Transverse colon (tissue), 4 donors: Measurements from ENCODE around the gene GTPBP2. TPM values are rescaled to one million over a fixed set of nuclear protein-coding genes. Genes with fewer than 3 reads are reported as not detected.

Experiments
- DNase-seq: peaks from one replicate; pipeline ENCODE4 v3.0.0-alpha.2; 2019
- H3K27ac ChIP-seq, 4 donors: fragments of 200-600 bp; sonication (generic); 2 replicates each; pipeline ENCODE4 v1.5.1; 2016 to 2018; ENCODE audit warnings: inconsistent platforms in 4 of 4
- H3K27me3 ChIP-seq: fragments of 200-600 bp; sonication (generic); 2 replicates; pipeline ENCODE4 v1.5.1; 2017; ENCODE audit warnings: inconsistent platforms
- H3K36me3 ChIP-seq, 4 donors: fragments of 200-600 bp; sonication (generic); 2 replicates each; pipeline ENCODE4 v1.5.1; 2017 to 2019; ENCODE audit warnings: inconsistent platforms in 4 of 4
- H3K4me1 ChIP-seq, 4 donors: fragments of 200-600 bp; sonication (generic); 2 replicates each; pipeline ENCODE4 v1.5.1; 2017 to 2020; ENCODE audit warnings: inconsistent platforms in 4 of 4
- H3K4me3 ChIP-seq, 4 donors: fragments of 200-600 bp; sonication (generic); 1 replicate in 1 of 4; 2 replicates in 3 of 4; pipeline versions ENCODE4 v1.5.1 to v1.6.1; 2017 to 2019; ENCODE audit warnings: inconsistent platforms in 4 of 4
- H3K9me3 ChIP-seq, 2 donors: fragments of 200-600 bp; sonication (generic); 2 replicates each; pipeline ENCODE4 v1.5.1; 2017 to 2019; ENCODE audit warnings: inconsistent platforms in 2 of 2
- CTCF ChIP-seq, 5 experiments: fragments of 200-600 bp in 3 of 5; fragments of 450-650 bp in 2 of 5; sonication (generic) in 3 of 5; IDR thresholded peaks; 1 replicate in 2 of 5; 2 replicates in 3 of 5; pipeline ENCODE4 v1.5.1; 2016 to 2017; ENCODE audit warnings: antibody characterized with exemption in 5 of 5, inconsistent platforms in 3 of 5, mild to moderate bottlenecking in 2 of 5, moderate library complexity in 1 of 5
- EP300 ChIP-seq: sonication (generic); formaldehyde crosslinking; IDR thresholded peaks from one replicate; pipeline ENCODE4 v1.6.1; 2017; ENCODE audit warnings: antibody characterized with exemption, low read depth
- POLR2A ChIP-seq: fragments of 450-650 bp; IDR thresholded peaks from one replicate; pipeline ENCODE4 v1.6.1; 2016; ENCODE audit warnings: antibody characterized with exemption, mild to moderate bottlenecking, moderate library complexity
- POLR2AphosphoS5 ChIP-seq, 3 donors: sonication (generic); formaldehyde crosslinking; IDR thresholded peaks; one replicate each; pipeline ENCODE4 v1.6.1; 2016; ENCODE audit warnings: antibody characterized with exemption in 3 of 3
- WGBS, 2 donors: methylation state at CpG; one replicate each; pipeline ENCODE4 v1.1.5; 2018; ENCODE audit warnings: low coverage in 1 of 2; 5-methylcytosine and 5-hydroxymethylcytosine counted together
- in situ Hi-C, 4 donors: fragments of 200-750 bp; cut with MboI; loops; one replicate each; pipeline versions ENCODE4 v1.15.0 to v1.15.1; 2017; ENCODE audit warnings: low sequenced_read_pairs in 3 of 4, low pct_ligation_motif_present in 1 of 4, low pct_unique_long_range_greater_than_20kb in 1 of 4
- intact Hi-C: fragments of 100-400 bp; cut with DNase I; formaldehyde crosslinking; loops from one replicate; pipeline ENCODE4 v1.15.1; 2023; ENCODE audit warnings: low total_unique reads
- total RNA-seq, 4 donors: library from RNA; depleted of rRNA; stranded (reverse); fragments of >200 nt; gene quantifications; one replicate each; pipeline ENCODE4 v1.1.0, GENCODE V29; 2016

The GTPBP2 gene
- total RNA-seq, 4 donors from 2014 or later = 83.7 to 115 (median 86.8) TPM

- TF ChIP-seq POLR2AphosphoS5 (IDR thresholded peaks at IDR 0.05) (no peak), CTCF (IDR thresholded peaks at IDR 0.05) (no peak), POLR2A (no peak), EP300 (no peak)
- no peak overlapping the region for H3K4me3 ChIP-seq
- H3K4me1 ChIP-seq = peaks cover 12 to 56% (median 37%) of the 10 kb centered on the region in 4 donors
- peak overlapping the region; percentile 36 to 55 (median 40) for H3K27ac ChIP-seq
- no peaks in the 10 kb centered on the region for H3K27me3 ChIP-seq
- DNase-seq = no peak
- no peaks in the 10 kb centered on the region for H3K9me3 ChIP-seq
- in situ Hi-C loops = loop anchor here (10.0 to 25.0 kb wide), 4 partner anchors 93 to 418 kb away; partner anchors contain the start of gene VEGFA (in 2 of the 4)
- intact Hi-C loops = loop anchor here (5.0 kb wide), 2 partner anchors 88 to 408 kb away; no protein-coding TSS in a partner anchor
- 61% methylated on average over 14 of the region's 15 CpGs; no CpG with 5 or more reads in 1 of the 2 donors for WGBS, 2 donors
- H3K36me3 ChIP-seq = peaks cover 0 to 10% (median 6%) of the 10 kb centered on the region in 4 donors
These were observed 40.2 kb upstream of the GTPBP2 start for GRCh38 chr6:43669050-43669921.

GRCh38 chr6:43668151-43669028 lies 39.3 kb upstream of the GTPBP2 start:
- peak overlapping the region in 3 of 4 donors; percentile 39 to 55 (median 40) for H3K27ac ChIP-seq
- H3K4me3 ChIP-seq = no peak overlapping the region
- WGBS, 2 donors = 25% methylated on average over 17 of the region's 17 CpGs; no CpG with 5 or more reads in 1 of the 2 donors
- intact Hi-C loops (loop anchor here (5.0 kb wide), 2 partner anchors 89 to 409 kb away; no protein-coding TSS in a partner anchor), in situ Hi-C loops (loop anchor here (10.0 to 25.0 kb wide), 4 partner anchors 94 to 419 kb away; partner anchors contain the start of gene VEGFA (in 2 of the 4))
- DNase-seq = peak; percentile 70
- TF ChIP-seq EP300 = no peak
- peak; percentile 43 for TF ChIP-seq POLR2A
- peak; percentile 42 to 71 (median 53) for TF ChIP-seq CTCF (IDR thresholded peaks at IDR 0.05)
- TF ChIP-seq POLR2AphosphoS5 (IDR thresholded peaks at IDR 0.05) = peak in 1 of 3 donors; percentile 37
- H3K36me3 ChIP-seq = peaks cover 0 to 4% (median 2%) of the 10 kb centered on the region in 4 donors
- H3K27me3 ChIP-seq = no peaks in the 10 kb centered on the region
- H3K4me1 ChIP-seq = peaks cover 12 to 53% (median 37%) of the 10 kb centered on the region in 4 donors
- no peaks in the 10 kb centered on the region for H3K9me3 ChIP-seq

- Histone ChIP-seq H3K36me3 (peaks cover 0 to 4% (median 0%) of the 10 kb centered on the region in 4 donors), H3K4me1 (peaks cover 12 to 45% (median 33%) of the 10 kb centered on the region in 4 donors), H3K4me3 (peak overlapping the region in 1 of 4 donors; percentile 7), H3K27me3 (no peaks in the 10 kb centered on the region), H3K27ac (peak overlapping the region in 2 of 4 donors; percentile 39 to 40), H3K9me3 (no peaks in the 10 kb centered on the region)
- DNase-seq = peak; percentile 93
- in situ Hi-C loops = loop anchor here (10.0 to 25.0 kb wide), 4 partner anchors 95 to 420 kb away; partner anchors contain the start of gene VEGFA (in 2 of the 4)
- TF ChIP-seq POLR2A (peak; percentile 40), EP300 (no peak), POLR2AphosphoS5 (IDR thresholded peaks at IDR 0.05) (peak in 2 of 3 donors; percentile 34 to 49), CTCF (IDR thresholded peaks at IDR 0.05) (peak; percentile 93 to 98 (median 95))
- WGBS, 2 donors = 0 to 9% methylated on average over 1 to 16 of the region's 16 CpGs
- intact Hi-C loops = loop anchor here (5.0 kb wide), 2 partner anchors 90 to 410 kb away; no protein-coding TSS in a partner anchor
These were observed 38.4 kb upstream of the GTPBP2 start for GRCh38 chr6:43667245-43668150.
